MM.1S (cell line): Measurements from ENCODE around the gene PNPLA5.
"Not testable (repeated sequence)": the region's sequence is repeated elsewhere in the genome, so short reads cannot be mapped to it uniquely, and the experiment has no call there.

Experiments
- EZH2 ChIP-seq: fragments of 300-600 bp; sonication (generic); optimal IDR thresholded peaks from 2 replicates; pipeline ENCODE3; 2017; ENCODE audit warnings: low read depth, mild to moderate bottlenecking, antibody characterized with exemption, low read length, mixed read lengths
- EZH2phosphoT487 ChIP-seq: fragments of 300-600 bp; sonication (generic); IDR thresholded peaks from 2 replicates; pipeline ENCODE4 v1.6.1; 2018; ENCODE audit warnings: antibody characterized with exemption, low read length
- TF ChIP-seq, protein P1 (sequence below): fragments of 300-600 bp; sonication (generic); IDR thresholded peaks from 2 replicates; pipeline ENCODE4 v1.5.1; 2016; ENCODE audit warnings: antibody characterized with exemption, low read length, mixed read lengths

DNA sequence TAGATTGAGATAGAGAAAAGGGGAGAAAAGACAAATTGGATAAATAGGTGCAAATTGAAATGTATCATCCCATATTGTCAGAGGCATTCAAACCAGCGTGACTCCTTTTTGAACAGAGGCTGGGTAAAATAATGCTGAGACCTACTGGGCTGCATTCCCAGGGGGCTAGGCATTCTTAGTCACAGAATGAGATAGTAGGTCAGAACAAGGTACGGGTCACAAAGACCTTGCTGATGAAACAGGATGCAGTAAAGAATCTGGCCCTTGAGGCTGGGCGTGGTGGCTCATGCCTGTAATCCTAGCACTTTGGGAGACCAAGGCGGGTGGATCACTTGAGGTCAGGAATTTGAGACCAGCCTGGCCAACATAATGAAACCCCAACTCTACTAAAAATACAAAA, 22.8 kb downstream of the PNPLA5 start:
- TF ChIP-seq, protein P1, sequence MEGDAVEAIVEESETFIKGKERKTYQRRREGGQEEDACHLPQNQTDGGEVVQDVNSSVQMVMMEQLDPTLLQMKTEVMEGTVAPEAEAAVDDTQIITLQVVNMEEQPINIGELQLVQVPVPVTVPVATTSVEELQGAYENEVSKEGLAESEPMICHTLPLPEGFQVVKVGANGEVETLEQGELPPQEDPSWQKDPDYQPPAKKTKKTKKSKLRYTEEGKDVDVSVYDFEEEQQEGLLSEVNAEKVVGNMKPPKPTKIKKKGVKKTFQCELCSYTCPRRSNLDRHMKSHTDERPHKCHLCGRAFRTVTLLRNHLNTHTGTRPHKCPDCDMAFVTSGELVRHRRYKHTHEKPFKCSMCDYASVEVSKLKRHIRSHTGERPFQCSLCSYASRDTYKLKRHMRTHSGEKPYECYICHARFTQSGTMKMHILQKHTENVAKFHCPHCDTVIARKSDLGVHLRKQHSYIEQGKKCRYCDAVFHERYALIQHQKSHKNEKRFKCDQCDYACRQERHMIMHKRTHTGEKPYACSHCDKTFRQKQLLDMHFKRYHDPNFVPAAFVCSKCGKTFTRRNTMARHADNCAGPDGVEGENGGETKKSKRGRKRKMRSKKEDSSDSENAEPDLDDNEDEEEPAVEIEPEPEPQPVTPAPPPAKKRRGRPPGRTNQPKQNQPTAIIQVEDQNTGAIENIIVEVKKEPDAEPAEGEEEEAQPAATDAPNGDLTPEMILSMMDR: not testable (repeated sequence)
- TF ChIP-seq EZH2, EZH2phosphoT487: not testable (repeated sequence)
